ENCODE measurements around the gene PSORS1C1.

DNA sequence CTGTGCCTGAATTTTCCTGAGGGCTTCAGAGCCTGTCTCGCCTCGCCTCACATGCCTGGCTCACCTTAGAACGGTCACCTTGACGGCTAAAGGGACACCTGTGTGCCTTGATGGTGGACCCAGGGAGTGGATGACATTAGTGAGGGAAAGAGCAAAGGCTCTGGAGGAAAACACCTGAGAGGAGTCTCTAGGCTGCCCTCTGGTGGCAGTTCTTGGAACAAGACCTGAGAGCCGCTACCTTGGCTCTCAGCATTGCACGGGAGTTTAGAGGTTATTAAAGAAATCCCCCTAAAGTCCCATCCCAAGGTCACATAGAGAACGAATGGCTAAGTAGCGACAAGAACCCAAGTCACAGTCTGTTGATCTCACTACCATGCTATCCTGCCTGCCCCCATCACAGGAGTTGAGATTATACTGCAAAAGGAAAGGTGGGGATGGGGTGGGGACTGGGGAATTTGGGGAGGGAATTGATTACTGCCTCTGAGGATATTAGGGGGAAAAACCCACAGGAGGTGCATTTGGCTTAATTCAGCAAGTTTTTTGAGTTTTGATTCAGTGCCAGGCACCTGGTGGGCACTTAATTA is 13.6 kb downstream of the PSORS1C1 start:
- TF ChIP-seq POLR2AphosphoS5 (IDR thresholded peaks at IDR 0.05; ENCODE audit: low read depth, low read length) (no peak), POLR2A (IDR thresholded peaks at IDR 0.05; ENCODE audit: low read depth, low read length) (no peak)

Measured in GM12891 (cell line).